ENCODE measurements around the gene GSTA5. TPM values are rescaled to one million over a fixed set of nuclear protein-coding genes. Genes with fewer than 3 reads are reported as not detected.

The GSTA5 gene
- total and polyA plus RNA-seq, 2 of the 8 experiments (the other 6 are each of a cell fraction or from before 2014, with no cell fraction given) = not detected

- H3K4ac ChIP-seq (replicated peaks; ENCODE audit: insufficient read length, low read depth, low read length) = no peak overlapping the region
- H3K36me3 ChIP-seq (ENCODE audit: control insufficient read depth in 2 of 4, insufficient read depth in 4 of 4, low read length in 3 of 4) = no peaks in the 10 kb centered on the region
- H3K27ac ChIP-seq (ENCODE audit: low read depth, low read length) = no peak overlapping the region
- H3K4me3 ChIP-seq (ENCODE audit: extremely low read depth in 1 of 4, insufficient read depth in 2 of 4, low read depth in 3 of 4, low read length in 4 of 4) = no peak overlapping the region
- H3K14ac ChIP-seq (ENCODE audit: insufficient read length) = no peak overlapping the region
- H3K27me3 ChIP-seq (replicated peaks in 1 of 4; ENCODE audit: control insufficient read depth in 3 of 4, extremely low read depth in 1 of 4, insufficient read depth in 3 of 4, low read length in 3 of 4) = no peaks in the 10 kb centered on the region
- no peak overlapping the region for H4K91ac ChIP-seq (replicated peaks; ENCODE audit: insufficient read length, low read length)
- no peak for DNase-seq (ENCODE audit: low read depth in 1 of 2, low spot score in 2 of 2)
- no peak overlapping the region for H2AK5ac ChIP-seq (ENCODE audit: low read depth, low read length)
- H3K9ac ChIP-seq (replicated peaks in 1 of 4; ENCODE audit: extremely low read depth in 1 of 4, low read depth in 3 of 4, low read length in 3 of 4) = no peak overlapping the region
- H3K23ac ChIP-seq (ENCODE audit: insufficient read length) = no peak overlapping the region
- no peak overlapping the region for H2AFZ ChIP-seq (ENCODE audit: low read length)
- H2BK20ac ChIP-seq (ENCODE audit: low read length) = no peak overlapping the region
- H3K79me1 ChIP-seq (ENCODE audit: low read depth, low read length) = no peaks in the 10 kb centered on the region
- H3K23me2 ChIP-seq (ENCODE audit: low read depth, low read length) = no peaks in the 10 kb centered on the region
- CTCF ChIA-PET (ENCODE audit: partially characterized antibody) = no interaction called here
- no peak for TF ChIP-seq SP4 (IDR thresholded peaks at IDR 0.05; ENCODE audit: low read length)
- TF ChIP-seq BRCA1 (IDR thresholded peaks at IDR 0.05; ENCODE audit: low read depth, low read length) = no peak
- no peak for TF ChIP-seq CBX5 (IDR thresholded peaks at IDR 0.05; ENCODE audit: low read depth, low read length)
- no peak for TF ChIP-seq ATF2 (IDR thresholded peaks at IDR 0.05; ENCODE audit: low read length)
- H2BK5ac ChIP-seq (ENCODE audit: low read depth, low read length) = no peak overlapping the region
- no peaks in the 10 kb centered on the region for H4K20me1 ChIP-seq (replicated peaks in 1 of 2; ENCODE audit: control insufficient read depth in 1 of 2, insufficient read depth in 2 of 2, low read length in 2 of 2)
- H3K18ac ChIP-seq (ENCODE audit: extremely low read depth, low read length) = no peak overlapping the region
- H3K9me3 ChIP-seq (ENCODE audit: insufficient read depth in 2 of 2, low read depth in 1 of 2, low read length in 1 of 2) = peaks cover 0 to 3% of the 10 kb centered on the region in 2 experiments; a peak in 1 of 4 replicates
- POLR2A ChIA-PET (ENCODE audit: partially characterized antibody) = no interaction called here
- no peak overlapping the region for H2BK15ac ChIP-seq (ENCODE audit: low read length)
- WGBS, 2 experiments (ENCODE audit: extremely low coverage in 1 of 2, insufficient coverage in 1 of 2, insufficient read length in 1 of 2, insufficient replicate concordance in 2 of 2, low coverage in 1 of 2, low lambda C conversion rate in 2 of 2, missing lambda C conversion rate in 1 of 2) = 67% methylated on average over 1 of the region's 1 CpG; no CpG with 5 or more reads in 1 of the 2 experiments
- no peak overlapping the region for H3K4me2 ChIP-seq (ENCODE audit: insufficient read depth in 1 of 2, low read depth in 2 of 2, low read length in 2 of 2)
- no peak overlapping the region for H4K5ac ChIP-seq (ENCODE audit: insufficient read length, low read depth, low read length)
- no peaks in the 10 kb centered on the region for H3K4me1 ChIP-seq (replicated peaks in 1 of 4; ENCODE audit: control insufficient read depth in 3 of 4, insufficient read depth in 4 of 4, low read length in 3 of 4)
- FAIRE-seq = no peak
- H3K56ac ChIP-seq (replicated peaks; ENCODE audit: insufficient read length, low read depth, low read length) = no peak overlapping the region
- H2BK12ac ChIP-seq (ENCODE audit: low read depth, low read length) = no peak overlapping the region
- H2BK120ac ChIP-seq (replicated peaks; ENCODE audit: low read depth, low read length) = no peak overlapping the region
- no peak overlapping the region for H4K8ac ChIP-seq (ENCODE audit: extremely low read depth, insufficient read depth, low read length)
- H3K79me2 ChIP-seq (ENCODE audit: control insufficient read depth in 1 of 2, insufficient read depth in 2 of 2, low read length in 2 of 2) = no peaks in the 10 kb centered on the region
Measured at GRCh38 chr6:52846002-52846401, 5.4 kb upstream of the GSTA5 start.
